ENCODE data around the gene ZNF396.

The ZNF396 gene

GRCh38 chr18:35334212-35334611 is 42.9 kb downstream of the ZNF396 start:
- no peak for DNase-seq

GRCh38 chr18:35331367-35332087 is 45.6 kb downstream of the ZNF396 start:
- no peak for DNase-seq

- no peak for DNase-seq
Observed at GRCh38 chr18:35328868-35329267, 48.3 kb downstream of the ZNF396 start.

GRCh38 chr18:35326695-35327387 is 50.3 kb downstream of the ZNF396 start:
- DNase-seq: no peak

GRCh38 chr18:35324926-35325655 is 52.0 kb downstream of the ZNF396 start:
- no peak for DNase-seq

- no peak for DNase-seq
Observed at GRCh38 chr18:35322486-35323458, 54.4 kb downstream of the ZNF396 start.

Measured in activated CD4-positive, alpha-beta T cell treated with anti-CD3 and anti-CD28 coated beads, Interleukin-2, amount 50 U/mL, for 1 hour (primary cell).